ENCODE results near the gene JAKMIP3.

DNA sequence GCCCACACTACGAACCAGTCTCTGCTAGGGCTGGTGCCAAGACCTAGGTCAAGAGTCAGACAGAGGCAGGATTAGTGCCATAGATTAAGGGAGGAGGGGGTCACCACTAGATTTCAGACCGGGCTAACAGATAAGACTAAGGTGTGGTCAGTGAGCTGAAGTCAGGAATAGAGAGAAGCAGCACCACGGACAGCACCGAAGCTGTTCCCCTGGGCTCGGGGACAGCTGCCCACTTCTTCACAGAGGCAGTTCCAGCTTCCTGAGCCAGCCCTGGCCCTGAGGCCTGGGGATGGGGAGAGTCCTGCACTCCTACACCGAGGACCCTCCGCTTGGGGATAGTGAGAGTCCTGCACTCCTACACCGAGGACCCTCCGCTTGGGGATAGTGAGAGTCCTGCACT lies 11.2 kb upstream of the JAKMIP3 start:
- TF ChIP-seq, protein P1, sequence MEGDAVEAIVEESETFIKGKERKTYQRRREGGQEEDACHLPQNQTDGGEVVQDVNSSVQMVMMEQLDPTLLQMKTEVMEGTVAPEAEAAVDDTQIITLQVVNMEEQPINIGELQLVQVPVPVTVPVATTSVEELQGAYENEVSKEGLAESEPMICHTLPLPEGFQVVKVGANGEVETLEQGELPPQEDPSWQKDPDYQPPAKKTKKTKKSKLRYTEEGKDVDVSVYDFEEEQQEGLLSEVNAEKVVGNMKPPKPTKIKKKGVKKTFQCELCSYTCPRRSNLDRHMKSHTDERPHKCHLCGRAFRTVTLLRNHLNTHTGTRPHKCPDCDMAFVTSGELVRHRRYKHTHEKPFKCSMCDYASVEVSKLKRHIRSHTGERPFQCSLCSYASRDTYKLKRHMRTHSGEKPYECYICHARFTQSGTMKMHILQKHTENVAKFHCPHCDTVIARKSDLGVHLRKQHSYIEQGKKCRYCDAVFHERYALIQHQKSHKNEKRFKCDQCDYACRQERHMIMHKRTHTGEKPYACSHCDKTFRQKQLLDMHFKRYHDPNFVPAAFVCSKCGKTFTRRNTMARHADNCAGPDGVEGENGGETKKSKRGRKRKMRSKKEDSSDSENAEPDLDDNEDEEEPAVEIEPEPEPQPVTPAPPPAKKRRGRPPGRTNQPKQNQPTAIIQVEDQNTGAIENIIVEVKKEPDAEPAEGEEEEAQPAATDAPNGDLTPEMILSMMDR (IDR thresholded peaks at IDR 0.05 in 2 of 3, conservative IDR thresholded peaks at IDR 0.05 in 1 of 3; ENCODE audit: borderline replicate concordance in 1 of 3, insufficient read depth in 1 of 3, low read depth in 2 of 3, low read length in 2 of 3), result no peak
- TF ChIP-seq POLR2AphosphoS5 (IDR thresholded peaks at IDR 0.05; ENCODE audit: low read depth, low read length) (no peak), POLR2A (IDR thresholded peaks at IDR 0.05; ENCODE audit: borderline replicate concordance, extremely low read depth, insufficient read depth, insufficient read length) (no peak), YY1 (IDR thresholded peaks at IDR 0.05; ENCODE audit: extremely low read depth, insufficient replicate concordance, low read depth, low read length) (no peak), EZH2 (IDR thresholded peaks at IDR 0.05) (no peak), SIN3A (IDR thresholded peaks at IDR 0.05; ENCODE audit: low read depth) (no peak), ZNF274 (IDR thresholded peaks at IDR 0.05; ENCODE audit: low read depth, low read length) (no peak), ZFX (IDR thresholded peaks at IDR 0.05) (no peak), RAD21 (IDR thresholded peaks at IDR 0.05; ENCODE audit: low read depth) (no peak), JUND (IDR thresholded peaks at IDR 0.05) (no peak), SP1 (IDR thresholded peaks at IDR 0.05; ENCODE audit: low read depth) (no peak)
- TF ChIP-seq, protein P2, sequence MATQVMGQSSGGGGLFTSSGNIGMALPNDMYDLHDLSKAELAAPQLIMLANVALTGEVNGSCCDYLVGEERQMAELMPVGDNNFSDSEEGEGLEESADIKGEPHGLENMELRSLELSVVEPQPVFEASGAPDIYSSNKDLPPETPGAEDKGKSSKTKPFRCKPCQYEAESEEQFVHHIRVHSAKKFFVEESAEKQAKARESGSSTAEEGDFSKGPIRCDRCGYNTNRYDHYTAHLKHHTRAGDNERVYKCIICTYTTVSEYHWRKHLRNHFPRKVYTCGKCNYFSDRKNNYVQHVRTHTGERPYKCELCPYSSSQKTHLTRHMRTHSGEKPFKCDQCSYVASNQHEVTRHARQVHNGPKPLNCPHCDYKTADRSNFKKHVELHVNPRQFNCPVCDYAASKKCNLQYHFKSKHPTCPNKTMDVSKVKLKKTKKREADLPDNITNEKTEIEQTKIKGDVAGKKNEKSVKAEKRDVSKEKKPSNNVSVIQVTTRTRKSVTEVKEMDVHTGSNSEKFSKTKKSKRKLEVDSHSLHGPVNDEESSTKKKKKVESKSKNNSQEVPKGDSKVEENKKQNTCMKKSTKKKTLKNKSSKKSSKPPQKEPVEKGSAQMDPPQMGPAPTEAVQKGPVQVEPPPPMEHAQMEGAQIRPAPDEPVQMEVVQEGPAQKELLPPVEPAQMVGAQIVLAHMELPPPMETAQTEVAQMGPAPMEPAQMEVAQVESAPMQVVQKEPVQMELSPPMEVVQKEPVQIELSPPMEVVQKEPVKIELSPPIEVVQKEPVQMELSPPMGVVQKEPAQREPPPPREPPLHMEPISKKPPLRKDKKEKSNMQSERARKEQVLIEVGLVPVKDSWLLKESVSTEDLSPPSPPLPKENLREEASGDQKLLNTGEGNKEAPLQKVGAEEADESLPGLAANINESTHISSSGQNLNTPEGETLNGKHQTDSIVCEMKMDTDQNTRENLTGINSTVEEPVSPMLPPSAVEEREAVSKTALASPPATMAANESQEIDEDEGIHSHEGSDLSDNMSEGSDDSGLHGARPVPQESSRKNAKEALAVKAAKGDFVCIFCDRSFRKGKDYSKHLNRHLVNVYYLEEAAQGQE (IDR thresholded peaks at IDR 0.05; ENCODE audit: low read depth), result peak; percentile 61
